Ectodermal cell (in vitro differentiated cells): Measurements from ENCODE around the gene AK5. TPM values are rescaled to one million over a fixed set of nuclear protein-coding genes. Genes with fewer than 3 reads are reported as not detected.

Experiments used
- H3K27ac ChIP-seq: 2 replicates; pipeline ENCODE4 v1.7.0; 2013; ENCODE audit warnings: mild to moderate bottlenecking, low read depth, low read length; ENCODE audit not compliant: insufficient read depth, poor library complexity, severe bottlenecking
- H3K27me3 ChIP-seq: 2 replicates; pipeline ENCODE4 v1.7.0; 2013; ENCODE audit warnings: mild to moderate bottlenecking, low read length; ENCODE audit not compliant: insufficient read depth, control insufficient read depth, poor library complexity, severe bottlenecking
- H3K36me3 ChIP-seq: one replicate; pipeline ENCODE4 v1.7.0; 2013; ENCODE audit warnings: low read length; ENCODE audit not compliant: control insufficient read depth, insufficient read depth
- H3K4me1 ChIP-seq: one replicate; pipeline ENCODE4 v1.7.0; 2013; ENCODE audit warnings: low read length; ENCODE audit not compliant: control insufficient read depth, insufficient read depth
- H3K4me3 ChIP-seq: 2 replicates; pipeline ENCODE4 v1.7.0; 2013; ENCODE audit warnings: low read depth, low read length, control low read depth; ENCODE audit not compliant: insufficient read depth
- H3K9me3 ChIP-seq: 2 replicates; pipeline ENCODE4 v1.7.0; 2013; ENCODE audit warnings: mild to moderate bottlenecking, low read length, moderate library complexity; ENCODE audit not compliant: control insufficient read depth
- WGBS, 2 experiments: methylation state at CpG; one replicate each; pipeline ENCODE4 v1.1.7; 2013; ENCODE audit warnings: missing lambda C conversion rate in 2 of 2; 5-methylcytosine and 5-hydroxymethylcytosine counted together
- polyA plus RNA-seq, 4 experiments: library from polyadenylated mRNA; stranded (reverse); fragments of 50-300 nt; gene quantifications; one replicate each; pipeline ENCODE4 v1.2.3, GENCODE V29; 2013

Gene AK5, protein sequence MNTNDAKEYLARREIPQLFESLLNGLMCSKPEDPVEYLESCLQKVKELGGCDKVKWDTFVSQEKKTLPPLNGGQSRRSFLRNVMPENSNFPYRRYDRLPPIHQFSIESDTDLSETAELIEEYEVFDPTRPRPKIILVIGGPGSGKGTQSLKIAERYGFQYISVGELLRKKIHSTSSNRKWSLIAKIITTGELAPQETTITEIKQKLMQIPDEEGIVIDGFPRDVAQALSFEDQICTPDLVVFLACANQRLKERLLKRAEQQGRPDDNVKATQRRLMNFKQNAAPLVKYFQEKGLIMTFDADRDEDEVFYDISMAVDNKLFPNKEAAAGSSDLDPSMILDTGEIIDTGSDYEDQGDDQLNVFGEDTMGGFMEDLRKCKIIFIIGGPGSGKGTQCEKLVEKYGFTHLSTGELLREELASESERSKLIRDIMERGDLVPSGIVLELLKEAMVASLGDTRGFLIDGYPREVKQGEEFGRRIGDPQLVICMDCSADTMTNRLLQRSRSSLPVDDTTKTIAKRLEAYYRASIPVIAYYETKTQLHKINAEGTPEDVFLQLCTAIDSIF
- 5.1 TPM for polyA plus RNA-seq (2013, experiment 1 of 4)
- 4.9 TPM for polyA plus RNA-seq (2013, experiment 2 of 4)
- 2.6 TPM for polyA plus RNA-seq (2013, experiment 3 of 4)
- 2.9 TPM for polyA plus RNA-seq (2013, experiment 4 of 4)

DNA sequence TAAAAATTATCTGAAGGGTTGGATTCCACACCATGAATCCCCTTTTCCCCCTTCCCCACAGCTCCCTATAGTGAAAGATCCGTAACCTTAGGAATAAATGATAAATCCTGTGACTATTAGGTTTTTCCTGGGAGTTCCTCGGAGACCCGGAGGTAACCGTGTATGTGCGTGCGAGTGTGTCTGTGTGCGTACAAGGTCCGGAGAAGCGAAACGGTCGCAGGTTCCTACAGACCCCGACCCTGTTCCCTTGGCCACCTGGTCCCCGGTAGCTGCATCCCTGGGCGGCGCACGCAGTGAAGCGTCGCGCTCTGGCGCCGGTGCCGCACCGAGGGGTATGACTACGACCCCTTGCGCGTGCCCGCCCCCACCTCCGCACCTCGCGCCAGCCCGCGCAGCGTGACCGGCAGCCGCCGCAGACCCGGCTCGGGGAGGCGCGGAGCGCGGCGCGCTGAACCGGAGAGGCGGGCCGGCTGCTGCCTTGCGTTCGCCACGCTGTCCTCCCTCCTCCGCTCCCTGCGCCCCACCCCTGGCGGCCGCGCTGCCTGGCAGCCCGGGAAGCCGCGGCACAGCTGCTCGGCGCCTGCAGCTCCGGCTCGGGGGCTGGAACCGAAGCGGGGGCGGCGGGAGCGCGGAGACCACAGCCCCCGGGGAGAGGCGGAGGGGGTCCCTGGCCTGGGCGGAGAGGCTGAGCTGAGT, at the start of gene AK5:
Gene AK5 (plus strand): TSS at position 529 of the 696 bp plus-strand sequence. CDS start 295 bp downstream, outside the sequence.
- Histone ChIP-seq H3K9me3 (no peaks in the 10 kb centered on the region), H3K4me3 (peak within 1 kb of the TSS; percentile 57), H3K4me1 (no peaks in the 10 kb centered on the region), H3K36me3 (no peaks in the 10 kb centered on the region), H3K27ac (no peak within 1 kb of the TSS), H3K27me3 (peaks cover 59% of the 10 kb centered on the region)
- 1% methylated on average over 71 of the region's 71 CpGs for WGBS, 2 experiments

DNA sequence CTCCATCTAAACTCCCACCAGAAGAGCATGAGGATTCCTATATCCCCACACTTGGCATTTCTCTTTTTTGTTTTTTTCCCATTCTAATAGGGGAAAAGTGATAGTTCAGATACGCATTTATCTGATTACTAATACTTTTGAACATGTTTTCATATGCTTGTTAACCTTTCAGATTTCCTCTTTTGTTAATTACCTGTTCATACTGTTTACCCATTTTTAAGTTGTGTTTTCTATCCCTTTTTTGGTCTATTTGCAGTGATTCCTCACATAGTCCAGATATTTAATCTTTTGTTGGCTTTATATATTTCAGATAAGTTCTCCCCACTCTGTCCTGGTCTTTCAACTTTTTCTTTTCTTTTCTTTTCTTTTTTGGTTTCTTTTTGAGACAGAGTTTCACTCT, 49.0 kb upstream of the AK5 start:
- Histone ChIP-seq H3K36me3 (no peaks in the 10 kb centered on the region), H3K27me3 (no peaks in the 10 kb centered on the region), H3K9me3 (no peaks in the 10 kb centered on the region), H3K27ac (no peak overlapping the region), H3K4me1 (no peaks in the 10 kb centered on the region), H3K4me3 (no peak overlapping the region)
- WGBS, 2 experiments: 100% methylated on average over 1 of the region's 1 CpG

- no peaks in the 10 kb centered on the region for H3K9me3 ChIP-seq
- no peaks in the 10 kb centered on the region for H3K4me1 ChIP-seq
- H3K27me3 ChIP-seq: no peaks in the 10 kb centered on the region
- no peak overlapping the region for H3K4me3 ChIP-seq
- no peaks in the 10 kb centered on the region for H3K36me3 ChIP-seq
- H3K27ac ChIP-seq: no peak overlapping the region
- WGBS, 2 experiments: 90 to 100% methylated on average over 1 of the region's 1 CpG
Measured at GRCh38 chr1:77234096-77234495, 47.7 kb upstream of the AK5 start.

GRCh38 chr1:77234943-77235342, 46.9 kb upstream of the AK5 start:
- Histone ChIP-seq H3K36me3 (no peaks in the 10 kb centered on the region), H3K9me3 (no peaks in the 10 kb centered on the region), H3K27ac (no peak overlapping the region), H3K27me3 (no peaks in the 10 kb centered on the region), H3K4me1 (no peaks in the 10 kb centered on the region), H3K4me3 (no peak overlapping the region)
- WGBS, 2 experiments: 80 to 100% methylated on average over 1 of the region's 1 CpG

DNA sequence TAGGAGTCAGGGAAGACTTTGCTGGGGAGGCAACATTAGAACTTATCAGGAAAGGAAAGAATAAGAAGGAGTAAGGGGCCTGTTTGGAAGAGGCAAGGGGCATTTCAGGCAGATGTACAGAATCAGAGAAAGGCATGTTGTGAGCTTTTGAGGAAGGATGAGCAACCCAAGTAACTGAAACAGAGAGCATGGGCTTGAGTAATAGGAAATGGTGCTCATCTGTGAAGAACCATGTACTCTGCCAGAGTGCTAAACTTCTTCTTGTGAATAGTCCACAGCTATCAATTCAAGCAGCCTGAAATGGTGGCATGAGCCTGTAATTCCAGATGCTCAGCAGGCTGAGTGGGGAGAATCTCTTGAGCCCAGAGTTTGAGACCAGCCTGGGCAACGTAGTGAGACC, 43.4 kb upstream of the AK5 start:
- no peaks in the 10 kb centered on the region for H3K27me3 ChIP-seq
- WGBS, 2 experiments: 92 to 95% methylated on average over 1 of the region's 1 CpG
- H3K36me3 ChIP-seq: no peaks in the 10 kb centered on the region
- H3K4me3 ChIP-seq: no peak overlapping the region
- no peaks in the 10 kb centered on the region for H3K9me3 ChIP-seq
- H3K27ac ChIP-seq: no peak overlapping the region
- H3K4me1 ChIP-seq: no peaks in the 10 kb centered on the region

GRCh38 chr1:77239311-77239710, 42.5 kb upstream of the AK5 start:
- Histone ChIP-seq H3K9me3 (no peaks in the 10 kb centered on the region), H3K27me3 (no peaks in the 10 kb centered on the region), H3K4me1 (no peaks in the 10 kb centered on the region), H3K27ac (no peak overlapping the region), H3K4me3 (no peak overlapping the region), H3K36me3 (no peaks in the 10 kb centered on the region)
- WGBS, 2 experiments: 85 to 97% methylated on average over 2 to 3 of the region's 3 CpGs

DNA sequence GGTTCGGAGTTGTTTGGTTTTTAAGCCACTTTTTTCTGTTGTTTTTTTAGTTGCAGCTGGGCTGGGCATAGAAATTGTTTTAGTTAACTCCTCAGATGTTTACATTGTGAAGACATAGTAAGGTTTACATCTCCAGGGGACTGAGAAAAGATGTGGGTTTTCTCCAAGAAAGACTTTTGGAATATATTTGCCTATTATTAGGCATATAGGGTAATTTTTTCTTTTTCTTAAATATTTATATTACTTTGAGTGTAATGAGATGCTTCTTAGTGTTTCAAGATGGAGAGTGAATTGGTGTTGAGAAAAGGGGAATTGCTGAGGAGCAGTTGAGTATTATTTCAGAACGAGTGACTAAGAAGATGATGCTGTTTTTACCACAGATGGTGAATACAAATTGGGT, 36.0 kb upstream of the AK5 start:
- WGBS, 2 experiments: 97% methylated on average over 2 of the region's 2 CpGs
- Histone ChIP-seq H3K9me3 (no peaks in the 10 kb centered on the region), H3K27ac (no peak overlapping the region), H3K4me3 (no peak overlapping the region), H3K4me1 (no peaks in the 10 kb centered on the region), H3K27me3 (no peaks in the 10 kb centered on the region), H3K36me3 (no peaks in the 10 kb centered on the region)

- Histone ChIP-seq H3K4me1 (no peaks in the 10 kb centered on the region), H3K9me3 (no peaks in the 10 kb centered on the region), H3K27me3 (no peaks in the 10 kb centered on the region), H3K4me3 (no peak overlapping the region), H3K27ac (no peak overlapping the region), H3K36me3 (no peaks in the 10 kb centered on the region)
- 86% methylated on average over 1 of the region's 1 CpG; no CpG with 5 or more reads in 1 of the 2 experiments for WGBS, 2 experiments
Measured at GRCh38 chr1:77250126-77250525, 31.7 kb upstream of the AK5 start.

- Histone ChIP-seq H3K4me1 (no peaks in the 10 kb centered on the region), H3K4me3 (no peak overlapping the region), H3K36me3 (no peaks in the 10 kb centered on the region), H3K27ac (no peak overlapping the region), H3K27me3 (no peaks in the 10 kb centered on the region), H3K9me3 (no peaks in the 10 kb centered on the region)
- 93 to 100% methylated on average over 1 of the region's 1 CpG for WGBS, 2 experiments
Measured at GRCh38 chr1:77253211-77253610, 28.6 kb upstream of the AK5 start.

DNA sequence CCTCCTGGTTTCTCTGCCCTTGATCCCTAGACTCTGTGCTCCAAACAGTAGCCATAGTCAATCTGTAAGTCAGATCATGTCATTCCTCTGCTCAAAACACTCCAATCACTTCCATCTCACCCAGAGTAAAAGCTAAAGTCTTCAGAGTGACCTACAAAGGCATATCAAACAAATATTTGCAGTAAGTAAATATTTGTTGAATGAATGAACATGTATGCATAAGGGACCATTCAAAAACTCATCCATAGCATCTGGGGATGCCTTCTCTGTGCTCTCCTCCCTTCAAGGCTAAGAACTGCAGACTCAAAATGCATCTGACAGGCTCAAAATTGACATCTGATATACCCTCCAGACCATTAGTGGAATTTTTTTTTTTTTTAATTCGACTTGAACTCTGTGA, 18.1 kb upstream of the AK5 start:
- Histone ChIP-seq H3K4me3 (no peak overlapping the region), H3K27ac (no peak overlapping the region), H3K4me1 (no peaks in the 10 kb centered on the region), H3K36me3 (no peaks in the 10 kb centered on the region), H3K27me3 (no peaks in the 10 kb centered on the region), H3K9me3 (no peaks in the 10 kb centered on the region)
- 91 to 92% methylated on average over 1 of the region's 1 CpG for WGBS, 2 experiments
